Measurements from ENCODE around the gene BAZ2A. TPM values are rescaled to one million over a fixed set of nuclear protein-coding genes. Genes with fewer than 3 reads are reported as not detected.

BAZ2A gene
- total RNA-seq, 3 donors from 2014 or later = 109 to 144 (median 110) TPM

GRCh38 chr12:56641219-56641618, 11.1 kb upstream of the BAZ2A start:
- DNase-seq = peak in 1 of 3 donors; percentile 3
- no peak for ATAC-seq
- H3K4me1 ChIP-seq (ENCODE audit: low read depth) = peaks cover 51% of the 10 kb centered on the region
- H3K4me3 ChIP-seq = no peak overlapping the region
- TF ChIP-seq CTCF (IDR thresholded peaks at IDR 0.05) = no peak
- no peaks in the 10 kb centered on the region for H3K9me3 ChIP-seq
- peaks cover 20% of the 10 kb centered on the region for H3K36me3 ChIP-seq (ENCODE audit: low read depth)
- intact Hi-C loops (cut with DNase I, micrococcal nuclease) = no loop called here

GRCh38 chr12:56637621-56638020, 7.5 kb upstream of the BAZ2A start:
- Histone ChIP-seq H3K4me3 (no peak overlapping the region), H3K36me3 (ENCODE audit: low read depth) (peaks cover 11% of the 10 kb centered on the region), H3K4me1 (ENCODE audit: low read depth) (peaks cover 45% of the 10 kb centered on the region), H3K9me3 (no peaks in the 10 kb centered on the region)
- TF ChIP-seq CTCF (IDR thresholded peaks at IDR 0.05) = no peak
- intact Hi-C loops (cut with DNase I, micrococcal nuclease) = loop anchor here in 1 of 2 donors (10.0 kb wide), 1 partner anchor 113 kb away; the partner anchor contains the start of gene RBMS2
- no peak for ATAC-seq
- DNase-seq = no peak

- Histone ChIP-seq H3K9me3 (no peaks in the 10 kb centered on the region), H3K4me3 (peak overlapping the region; percentile 4), H3K4me1 (ENCODE audit: low read depth) (peaks cover 45% of the 10 kb centered on the region), H3K36me3 (ENCODE audit: low read depth) (peaks cover 10% of the 10 kb centered on the region)
- peak; percentile 74 for ATAC-seq
- peak; percentile 98 to 99 (median 99) for DNase-seq
- peak; percentile 42 for TF ChIP-seq CTCF (IDR thresholded peaks at IDR 0.05)
- intact Hi-C loops (cut with DNase I, micrococcal nuclease) = loop anchor here in 1 of 2 donors (10.0 kb wide), 1 partner anchor 112 kb away; the partner anchor contains the start of gene RBMS2
These were observed 6.8 kb upstream of the BAZ2A start for GRCh38 chr12:56636675-56637540.

GRCh38 chr12:56635806-56636674, 5.9 kb upstream of the BAZ2A start:
- no peaks in the 10 kb centered on the region for H3K9me3 ChIP-seq
- ATAC-seq = peak; percentile 76
- peaks cover 48% of the 10 kb centered on the region for H3K4me1 ChIP-seq (ENCODE audit: low read depth)
- TF ChIP-seq CTCF (IDR thresholded peaks at IDR 0.05) = no peak
- intact Hi-C loops (cut with DNase I, micrococcal nuclease) = loop anchor here in 1 of 2 donors (10.0 kb wide), 1 partner anchor 111 kb away; the partner anchor contains the start of gene RBMS2
- peak overlapping the region; percentile 67 for H3K4me3 ChIP-seq
- peak; percentile 93 to 96 (median 95) for DNase-seq
- peaks cover 10% of the 10 kb centered on the region for H3K36me3 ChIP-seq (ENCODE audit: low read depth)
